HepG2 (cell line): ENCODE data around the gene ARHGEF37. TPM values are rescaled to one million over a fixed set of nuclear protein-coding genes. Genes with fewer than 3 reads are reported as not detected.

ENCODE experiments used
- ATAC-seq: fragments of 200-7000 bp; cut with Tn5 transposase; 3 replicates; pipeline ENCODE4 v1.9.1; 2020; ENCODE audit warnings: mild to moderate bottlenecking, moderate library complexity
- BruUV-seq: library from RNA; stranded (reverse); fragments of 400-500 nt; replicated peaks from 2 replicates; lab custom pipeline; 2021; lab: Mats Ljungman, UMichigan
- CTCF ChIA-PET: fragments of 300-600 bp; formaldehyde crosslinking; extraction: SDS; loops from one replicate; lab custom pipeline; 2021; ENCODE audit warnings: low total read pairs, inconsistent platforms, low intra/inter-chr PET ratio; lab: Yijun Ruan, JAX
- POLR2A ChIA-PET: fragments of 350-600 bp; sonication (Branson Sonifier 250); formaldehyde crosslinking; loops from one replicate; lab custom pipeline; 2020; ENCODE audit warnings: antibody characterized with exemption, inconsistent platforms; lab: Yijun Ruan, JAX
- DNase-seq: peaks from one replicate; pipeline ENCODE4 v3.0.0-alpha.2; 2015; ENCODE audit warnings: low spot score
- FAIRE-seq: peaks from 3 replicates; lab custom pipeline; 2011; peaks lifted over from hg19 to GRCh38; lab: Jason Lieb, UNC
- H2AFZ ChIP-seq: one replicate; pipeline ENCODE4 v1.6.1; 2011; ENCODE audit warnings: low read length, inconsistent platforms
- H3K27ac ChIP-seq: fragments of 300-600 bp; 3 replicates; pipeline ENCODE4 v1.8.0; 2011; ENCODE audit warnings: mixed run types, mild to moderate bottlenecking, mixed read lengths, low read length, inconsistent platforms; ENCODE audit not compliant: insufficient read depth; ENCODE audit errors: extremely low read length
- H3K27me3 ChIP-seq, 2 experiments: fragments of 200-600 bp in 1 of 2; 2 replicates in 1 of 2; 3 replicates in 1 of 2; pipeline versions ENCODE4 v1.6.0 to v1.8.0; 2011; ENCODE audit warnings: low read length in 2 of 2, mild to moderate bottlenecking in 2 of 2, moderate library complexity in 2 of 2, inconsistent platforms in 1 of 2; ENCODE audit not compliant: insufficient read depth in 2 of 2, control insufficient read depth in 1 of 2
- H3K36me3 ChIP-seq, 2 experiments: fragments of 200-600 bp in 1 of 2; replicated peaks in 1 of 2; 2 replicates in 1 of 2; 3 replicates in 1 of 2; pipeline versions ENCODE4 v1.5.1 to v1.8.0; 2011; ENCODE audit warnings: low read length in 2 of 2, inconsistent platforms in 1 of 2; ENCODE audit not compliant: insufficient read depth in 2 of 2, control insufficient read depth in 1 of 2
- H3K4me1 ChIP-seq: 2 replicates; pipeline ENCODE4 v1.5.1; 2012; ENCODE audit warnings: low read length, inconsistent platforms; ENCODE audit not compliant: insufficient read depth
- H3K4me2 ChIP-seq: 2 replicates; pipeline ENCODE4 v1.6.0; 2011; ENCODE audit warnings: low read depth, low read length, inconsistent platforms
- H3K4me3 ChIP-seq, 3 experiments: fragments of 200-600 bp in 1 of 3; sonication (generic), shearing (Covaris generic) in 1 of 3; replicated peaks in 1 of 3; 2 replicates each; pipeline ENCODE4 v1.5.1; 2011 to 2016; ENCODE audit warnings: low read length in 3 of 3, inconsistent platforms in 2 of 3, low read depth in 2 of 3, mild to moderate bottlenecking in 2 of 3, control low read depth in 1 of 3, mixed read lengths in 1 of 3; ENCODE audit not compliant: insufficient read depth in 1 of 3
- H3K79me2 ChIP-seq: one replicate; pipeline ENCODE4 v1.6.1; 2011; ENCODE audit warnings: low read length, inconsistent platforms; ENCODE audit not compliant: insufficient read depth
- H3K9ac ChIP-seq: 2 replicates; pipeline ENCODE4 v1.6.0; 2011; ENCODE audit warnings: mild to moderate bottlenecking, low read depth, low read length, inconsistent platforms; ENCODE audit not compliant: insufficient read depth
- H3K9me3 ChIP-seq: 2 replicates; pipeline ENCODE4 v1.5.1; 2012; ENCODE audit warnings: mild to moderate bottlenecking, low read length
- H4K20me1 ChIP-seq: 2 replicates; pipeline ENCODE4 v1.6.0; 2011; ENCODE audit warnings: inconsistent platforms, mild to moderate bottlenecking, low read length, moderate library complexity; ENCODE audit not compliant: insufficient read depth
- BHLHE40 ChIP-seq: IDR thresholded peaks from 2 replicates; pipeline ENCODE4 v1.6.1; 2011; ENCODE audit warnings: low read length, improper control_type of control experiment
- CHD2 ChIP-seq: IDR thresholded peaks from 2 replicates; pipeline ENCODE4 v1.6.1; 2011; ENCODE audit warnings: low read depth, low read length, improper control_type of control experiment
- ELF4 ChIP-seq: sonication (generic); formaldehyde crosslinking; IDR thresholded peaks from 2 replicates; pipeline ENCODE4 v1.5.0; 2020; ENCODE audit warnings: missing genetic modification reagents, mild to moderate bottlenecking, moderate library complexity, borderline replicate concordance
- KDM4B ChIP-seq: sonication (generic); formaldehyde crosslinking; IDR thresholded peaks from 2 replicates; pipeline ENCODE4 v1.4.0; 2020; ENCODE audit warnings: missing genetic modification reagents
- NCOA5 ChIP-seq: sonication (generic); formaldehyde crosslinking; IDR thresholded peaks from 2 replicates; pipeline ENCODE4 v1.4.0; 2020; ENCODE audit warnings: missing genetic modification reagents
- NFYB ChIP-seq: sonication (generic); formaldehyde crosslinking; IDR thresholded peaks from 2 replicates; pipeline ENCODE4 v1.4.0; 2020; ENCODE audit warnings: missing genetic modification reagents
- NR2F2 ChIP-seq: IDR thresholded peaks from 2 replicates; pipeline ENCODE4 v1.6.1; 2012; ENCODE audit warnings: low read depth, inconsistent platforms, borderline replicate concordance
- PHF21A ChIP-seq: sonication (generic); formaldehyde crosslinking; IDR thresholded peaks from 2 replicates; pipeline ENCODE4 v1.5.0; 2020; ENCODE audit warnings: mild to moderate bottlenecking, missing genetic modification reagents
- PHF8 ChIP-seq: sonication (generic); formaldehyde crosslinking; IDR thresholded peaks from 2 replicates; pipeline ENCODE4 v1.5.0; 2020; ENCODE audit warnings: missing genetic modification reagents
- RAD51 ChIP-seq: fragments of 450-650 bp; IDR thresholded peaks from 2 replicates; pipeline ENCODE4 v1.6.1; 2016; ENCODE audit warnings: borderline replicate concordance
- RBFOX2 ChIP-seq: fragments of 200-400 bp; formaldehyde crosslinking; IDR thresholded peaks from 2 replicates; pipeline ENCODE4 v1.6.1; 2017; ENCODE audit warnings: low read depth, mild to moderate bottlenecking, low read length
- SIX1 ChIP-seq: sonication (generic); formaldehyde crosslinking; IDR thresholded peaks from 2 replicates; pipeline ENCODE4 v1.4.0; 2020; ENCODE audit warnings: missing genetic modification reagents, borderline replicate concordance
- SP4 ChIP-seq: sonication (generic); formaldehyde crosslinking; IDR thresholded peaks from 2 replicates; pipeline ENCODE4 v1.8.1; 2023; ENCODE audit warnings: mild to moderate bottlenecking, missing genetic modification reagents
- SUZ12 ChIP-seq: fragments of 150-350 bp; IDR thresholded peaks from 2 replicates; pipeline ENCODE4 v1.6.1; 2014; ENCODE audit warnings: low read depth, low read length
- XBP1 ChIP-seq: sonication (generic); formaldehyde crosslinking; IDR thresholded peaks from 2 replicates; pipeline ENCODE4 v1.5.0; 2020; ENCODE audit warnings: missing genetic modification reagents
- ZBTB8A ChIP-seq: sonication (generic); formaldehyde crosslinking; IDR thresholded peaks from 2 replicates; pipeline ENCODE4 v1.4.0; 2020; ENCODE audit warnings: mild to moderate bottlenecking, low read depth, missing genetic modification reagents, borderline replicate concordance
- ZNF441 ChIP-seq: sonication (generic); formaldehyde crosslinking; IDR thresholded peaks from 2 replicates; pipeline ENCODE4 v1.7.0; 2021; ENCODE audit warnings: missing genetic modification reagents, borderline replicate concordance
- ZNF792 ChIP-seq: IDR thresholded peaks from 2 replicates; pipeline ENCODE4 v1.6.1; 2016
- WGBS: methylation state at CpG from one replicate; pipeline ENCODE4 v1.1.6; 2017; ENCODE audit warnings: low lambda C conversion rate; 5-methylcytosine and 5-hydroxymethylcytosine counted together
- in situ Hi-C: cut with HindIII; loops from 2 replicates; pipeline ENCODE4 v1.10.0; 2017; ENCODE audit warnings: low pct_unique_long_range_greater_than_20kb; ENCODE audit not compliant: extremely low pct_ligation_motif_present
- intact Hi-C: fragments of 100-400 bp; cut with micrococcal nuclease; formaldehyde crosslinking; loops from one replicate; pipeline ENCODE4 v1.10.0; 2022; ENCODE audit not compliant: unreplicated experiment
- polyA plus RNA-seq, 8 experiments: library from polyadenylated mRNA; depleted of rRNA in 3 of 8; stranded (reverse) in 7 of 8; unstranded in 1 of 8; fragments of >200 nt; fragmentation: Illumina TruSeq in 4 of 8; extraction: Trizol in 4 of 8; gene quantifications; 2 replicates each; pipeline versions ENCODE4 v1.2.1 to v1.2.3, GENCODE V29; 2011 to 2016; ENCODE audit warnings: low read depth in 4 of 8, missing spikeins in 1 of 8, mixed read lengths in 1 of 8; ENCODE audit not compliant: insufficient read depth in 1 of 8
- total RNA-seq, 5 experiments: library from RNA; depleted of rRNA; stranded (reverse); fragments of >200 nt; fragmentation: Illumina TruSeq; extraction: Trizol; gene quantifications; 2 replicates each; pipeline ENCODE4 v1.2.3, GENCODE V29; 2016; ENCODE audit warnings: low read depth in 1 of 5
- TF ChIP-seq, protein P1 (sequence below): sonication (generic); formaldehyde crosslinking; IDR thresholded peaks from 2 replicates; pipeline ENCODE4 v1.9.0; 2022; ENCODE audit warnings: low read depth, missing genetic modification reagents
- TF ChIP-seq, protein P2 (sequence below): IDR thresholded peaks from 2 replicates; pipeline ENCODE4 v1.6.1; 2016; ENCODE audit warnings: mild to moderate bottlenecking

The ARHGEF37 gene
- total and polyA plus RNA-seq, 2 of the 13 experiments (the other 11 are each of a cell fraction or from before 2014, with no cell fraction given), result 0.18 to 0.27 TPM

DNA sequence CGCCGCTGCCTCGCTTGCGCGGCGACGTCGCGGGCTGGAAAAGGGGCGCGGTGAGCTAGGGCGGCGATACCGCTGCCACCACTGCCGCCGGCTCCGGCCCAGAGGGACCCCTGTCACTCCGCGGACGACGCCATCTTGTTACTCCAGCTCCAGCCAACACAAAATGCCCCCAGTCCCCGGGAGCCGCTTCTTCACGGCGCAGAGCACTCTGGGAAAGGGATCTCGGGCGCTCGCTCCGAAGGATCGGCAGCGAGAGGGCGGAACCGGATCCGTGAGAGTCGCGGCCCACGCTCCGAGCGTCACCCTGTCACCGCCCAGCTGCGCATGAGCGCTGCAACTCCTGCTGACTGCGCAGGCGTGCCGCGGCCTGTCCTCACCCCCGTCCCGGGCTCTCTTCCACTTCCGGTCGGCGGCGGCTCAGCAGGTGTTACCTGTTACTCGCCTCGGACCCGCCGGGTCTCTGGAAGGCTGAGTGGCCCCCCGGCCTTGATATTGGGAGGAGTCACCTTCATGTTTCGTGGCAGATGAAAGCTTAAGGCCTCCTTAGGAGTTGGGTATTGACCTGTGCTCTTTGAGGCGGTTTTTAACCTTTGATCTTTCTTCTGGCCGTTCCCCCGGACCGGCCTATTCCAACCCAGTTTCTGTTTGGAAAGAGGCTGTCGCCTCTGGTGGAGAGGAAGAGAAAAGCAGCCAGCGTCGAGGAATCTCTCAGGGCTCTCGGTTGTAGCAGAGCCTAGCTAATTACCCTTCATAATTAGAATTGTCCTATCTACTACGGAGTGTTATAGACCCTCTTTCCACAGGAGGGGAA lies 29.9 kb upstream of the ARHGEF37 start, which contains the start of gene CSNK1A1:
Gene CSNK1A1, minus strand, starts transcription at position 213 of the 811 bp plus-strand sequence. CDS start 475 bp downstream, outside the sequence.
- H4K20me1 ChIP-seq, result peaks cover 7% of the 10 kb centered on the region; the same call in 1 of the 2 replicates
- FAIRE-seq (peak; percentile 94), ATAC-seq (peak; percentile 93), DNase-seq (peak; percentile 95)
- H2AFZ ChIP-seq, result peak within 1 kb of the TSS; percentile 82
- peaks cover 49% of the 10 kb centered on the region for H3K79me2 ChIP-seq
- in situ Hi-C loops, result loop anchor here (5.0 to 25.0 kb wide), 2 partner anchors 99 to 414 kb away; partner anchors contain the start of gene ABLIM3
- BruUV-seq, result no TSS peak
- H3K9me3 ChIP-seq, result no peaks in the 10 kb centered on the region
- peak within 1 kb of the TSS; percentile 95 to 99 (median 98) for H3K4me3 ChIP-seq
- peak within 1 kb of the TSS; percentile 97 for H3K27ac ChIP-seq
- ChIA-PET POLR2A (interaction anchor here (0.7 to 2.1 kb wide), 22 partner anchors 8 to 475 kb away, joined by 3 to 19 read pairs (median 6); partner anchors contain the start of genes GRPEL2 and PCYOX1L), CTCF (interaction anchor here (1.3 kb wide), 1 partner anchor 109 kb away, joined by 4 read pairs; no protein-coding TSS in a partner anchor)
- H3K4me2 ChIP-seq, result peak within 1 kb of the TSS; percentile 89
- H3K36me3 ChIP-seq, result peaks cover 2 to 9% of the 10 kb centered on the region in 2 experiments; a peak in 3 of 5 replicates
- intact Hi-C loops, result loop anchor here (2.0 to 5.0 kb wide), 2 partner anchors 54 to 109 kb away; no protein-coding TSS in a partner anchor
- WGBS, result 0% methylated on average over 10 of the region's 67 CpGs
- no peaks in the 10 kb centered on the region; a peak in 1 of 5 replicates for H3K27me3 ChIP-seq
- peaks cover 35% of the 10 kb centered on the region for H3K4me1 ChIP-seq
- peak within 1 kb of the TSS; percentile 98 for H3K9ac ChIP-seq
- TF ChIP-seq NCOA5 (CRISPR knock-in tag) (no peak), SP4 (CRISPR knock-in tag) (peak; percentile 63), KDM4B (CRISPR knock-in tag) (0 out of 2 replicates have a peak, but pooled peaks have one; percentile 20), SIX1 (CRISPR knock-in tag) (no peak), RAD51 (no peak), CHD2 (peak; percentile 29; the same call in 1 of the 2 replicates), NR2F2 (peak; percentile 37; the same call in 1 of the 2 replicates), ELF4 (peak; percentile 95), BHLHE40 (peak; percentile 14; the same call in 1 of the 2 replicates), XBP1 (CRISPR knock-in tag) (no peak), ZBTB8A (CRISPR knock-in tag) (no peak; the same call in 1 of the 2 replicates), ZNF792 (CRISPR knock-in tag) (peak; percentile 82), ZNF441 (CRISPR knock-in tag) (peak; percentile 59; the same call in 1 of the 2 replicates), NFYB (CRISPR knock-in tag) (peak; percentile 49), PHF21A (CRISPR knock-in tag) (peak; percentile 91), SUZ12 (peak; percentile 33; the same call in 1 of the 2 replicates), PHF8 (peak; percentile 92), RBFOX2 (peak; percentile 95)
- TF ChIP-seq, protein P1, sequence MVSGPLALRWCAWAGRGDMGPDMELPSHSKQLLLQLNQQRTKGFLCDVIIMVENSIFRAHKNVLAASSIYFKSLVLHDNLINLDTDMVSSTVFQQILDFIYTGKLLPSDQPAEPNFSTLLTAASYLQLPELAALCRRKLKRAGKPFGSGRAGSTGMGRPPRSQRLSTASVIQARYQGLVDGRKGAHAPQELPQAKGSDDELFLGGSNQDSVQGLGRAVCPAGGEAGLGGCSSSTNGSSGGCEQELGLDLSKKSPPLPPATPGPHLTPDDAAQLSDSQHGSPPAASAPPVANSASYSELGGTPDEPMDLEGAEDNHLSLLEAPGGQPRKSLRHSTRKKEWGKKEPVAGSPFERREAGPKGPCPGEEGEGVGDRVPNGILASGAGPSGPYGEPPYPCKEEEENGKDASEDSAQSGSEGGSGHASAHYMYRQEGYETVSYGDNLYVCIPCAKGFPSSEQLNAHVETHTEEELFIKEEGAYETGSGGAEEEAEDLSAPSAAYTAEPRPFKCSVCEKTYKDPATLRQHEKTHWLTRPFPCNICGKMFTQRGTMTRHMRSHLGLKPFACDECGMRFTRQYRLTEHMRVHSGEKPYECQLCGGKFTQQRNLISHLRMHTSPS (CRISPR knock-in tag), result no peak
- TF ChIP-seq, protein P2, sequence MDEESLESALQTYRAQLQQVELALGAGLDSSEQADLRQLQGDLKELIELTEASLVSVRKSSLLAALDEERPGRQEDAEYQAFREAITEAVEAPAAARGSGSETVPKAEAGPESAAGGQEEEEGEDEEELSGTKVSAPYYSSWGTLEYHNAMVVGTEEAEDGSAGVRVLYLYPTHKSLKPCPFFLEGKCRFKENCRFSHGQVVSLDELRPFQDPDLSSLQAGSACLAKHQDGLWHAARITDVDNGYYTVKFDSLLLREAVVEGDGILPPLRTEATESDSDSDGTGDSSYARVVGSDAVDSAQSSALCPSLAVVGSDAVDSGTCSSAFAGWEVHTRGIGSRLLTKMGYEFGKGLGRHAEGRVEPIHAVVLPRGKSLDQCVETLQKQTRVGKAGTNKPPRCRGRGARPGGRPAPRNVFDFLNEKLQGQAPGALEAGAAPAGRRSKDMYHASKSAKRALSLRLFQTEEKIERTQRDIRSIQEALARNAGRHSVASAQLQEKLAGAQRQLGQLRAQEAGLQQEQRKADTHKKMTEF (CRISPR knock-in tag), result peak; percentile 88
